Natural killer cell treated with Interleukin-12 subunit alpha and Interleukin-12 subunit beta and Interleukin-15 and Interleukin-18, amount 100 ng/mL, for 72 hours (primary cell): ENCODE results near the gene AFF3. TPM values are rescaled to one million over a fixed set of nuclear protein-coding genes. Genes with fewer than 3 reads are reported as not detected.

Source experiments
- ATAC-seq, 2 donors: fragments of 150-1000 bp; cut with Tn5 transposase in 1 of 2; sonication (Bioruptor Pico), chemical (Tn5 transposase) in 1 of 2; 2 replicates each; pipeline ENCODE4 v1.10.0; 2021
- DNase-seq: peaks from one replicate; pipeline ENCODE4 v3.0.0; 2022; ENCODE audit warnings: low spot score
- H3K27ac Mint-ChIP-seq, 2 donors: 1 replicate in 1 of 2; 2 replicates in 1 of 2; pipeline ENCODE4 v1.8.0; 2022; ENCODE audit warnings: mixed read lengths in 2 of 2, mild to moderate bottlenecking in 1 of 2, moderate library complexity in 1 of 2
- H3K27me3 Mint-ChIP-seq, 2 donors: 1 replicate in 1 of 2; 2 replicates in 1 of 2; pipeline ENCODE4 v1.8.0; 2022; ENCODE audit warnings: mixed read lengths in 2 of 2
- H3K36me3 Mint-ChIP-seq: one replicate; pipeline ENCODE4 v1.8.0; 2022; ENCODE audit warnings: mixed read lengths
- H3K4me1 Mint-ChIP-seq, 2 donors: 1 replicate in 1 of 2; 2 replicates in 1 of 2; pipeline ENCODE4 v1.8.0; 2022; ENCODE audit warnings: low read depth in 2 of 2, mixed read lengths in 2 of 2, mild to moderate bottlenecking in 1 of 2
- H3K4me3 Mint-ChIP-seq: one replicate; pipeline ENCODE4 v1.8.0; 2022; ENCODE audit warnings: mixed read lengths
- H3K9me3 Mint-ChIP-seq: 2 replicates; pipeline ENCODE4 v1.8.0; 2022; ENCODE audit warnings: mixed read lengths
- total RNA-seq, 2 donors: library from RNA; stranded (reverse); gene quantifications; one replicate each; pipeline ENCODE4 v1.2.3, GENCODE V29; 2022

The AFF3 gene
- total RNA-seq, 2 donors from 2014 or later: 1.5 TPM; not detected in 1

DNA sequence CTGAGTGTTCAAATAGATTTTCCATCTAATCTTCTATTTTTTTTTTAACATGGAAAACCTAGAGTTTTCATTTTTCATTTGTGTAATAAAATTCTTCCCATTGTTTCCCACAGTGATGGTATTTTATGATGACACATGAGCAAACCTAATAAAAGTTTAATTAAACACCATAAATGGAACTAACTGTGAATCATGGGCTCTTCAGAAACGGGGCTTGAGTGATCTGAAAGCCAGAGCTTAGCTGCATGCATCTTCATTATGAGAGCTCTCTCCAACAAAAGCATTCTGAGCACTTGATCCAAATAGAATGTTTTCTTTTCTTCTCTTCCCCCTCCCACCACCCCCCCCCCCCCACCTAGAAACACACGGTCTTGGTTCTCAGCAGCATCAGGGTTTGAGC, 570.4 kb downstream of the AFF3 start:
- Mint-ChIP-seq H3K27ac (no peak overlapping the region), H3K36me3 (no peaks in the 10 kb centered on the region)
- ATAC-seq: no peak

DNA sequence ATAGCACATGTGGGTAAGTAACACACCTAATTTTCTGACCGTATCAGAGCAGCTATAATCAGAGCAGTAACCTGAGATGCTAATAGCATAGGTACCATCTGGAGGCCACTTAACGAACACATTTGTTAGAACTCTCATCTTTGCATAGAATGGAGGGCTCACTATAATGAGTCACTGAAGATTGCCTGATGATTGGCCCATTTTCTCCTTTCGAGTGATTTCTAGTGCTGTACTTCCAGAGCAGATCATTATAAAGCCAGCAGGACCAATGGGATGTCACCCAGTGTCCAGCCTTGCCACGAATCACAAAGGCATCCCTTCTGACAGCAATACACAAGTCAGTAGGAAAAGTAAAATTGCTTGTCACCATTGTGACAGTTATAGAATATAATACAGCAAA, 570.9 kb downstream of the AFF3 start:
- Mint-ChIP-seq H3K36me3 (no peaks in the 10 kb centered on the region), H3K4me1 (no peaks in the 10 kb centered on the region), H3K27me3 (peaks cover 0 to 9% of the 10 kb centered on the region in 2 donors), H3K9me3 (no peaks in the 10 kb centered on the region), H3K4me3 (no peak overlapping the region), H3K27ac (no peak overlapping the region)
- no peak for ATAC-seq
- no peak for DNase-seq

More for the DNA sequence above, 570.4 kb downstream of the AFF3 start:
- Mint-ChIP-seq H3K27me3 (peaks cover 0 to 9% of the 10 kb centered on the region in 2 donors), H3K4me3 (no peak overlapping the region), H3K4me1 (no peaks in the 10 kb centered on the region), H3K9me3 (no peaks in the 10 kb centered on the region)
- no peak for DNase-seq

- Mint-ChIP-seq H3K27me3 (peaks cover 0 to 9% of the 10 kb centered on the region in 2 donors), H3K4me3 (no peak overlapping the region), H3K4me1 (no peaks in the 10 kb centered on the region), H3K27ac (no peak overlapping the region), H3K36me3 (no peaks in the 10 kb centered on the region), H3K9me3 (no peaks in the 10 kb centered on the region)
- no peak for DNase-seq
- no peak for ATAC-seq
Measured at GRCh38 chr2:99571021-99571420, 571.4 kb downstream of the AFF3 start.

DNA sequence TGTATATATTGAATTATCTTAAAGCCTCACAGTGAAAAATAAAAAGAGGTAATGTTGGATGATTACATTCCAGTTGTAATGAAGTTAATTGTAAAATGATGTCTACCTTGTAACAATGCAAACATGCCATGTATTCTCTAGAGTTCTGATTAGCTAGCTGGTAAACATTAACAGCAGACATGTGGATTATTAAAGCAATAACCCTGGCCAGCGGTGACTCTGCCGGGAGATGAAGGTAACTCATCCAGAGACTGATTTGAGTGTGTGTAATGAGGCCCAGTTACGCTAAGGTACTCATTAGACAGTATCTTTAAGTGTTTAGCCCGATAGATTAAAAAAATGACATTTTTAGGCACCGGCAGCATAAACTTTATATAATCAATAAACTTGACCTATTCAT, 573.0 kb downstream of the AFF3 start:
- ATAC-seq (no peak), DNase-seq (no peak)
- Mint-ChIP-seq H3K4me3 (no peak overlapping the region), H3K36me3 (no peaks in the 10 kb centered on the region), H3K27ac (no peak overlapping the region), H3K4me1 (no peaks in the 10 kb centered on the region), H3K27me3 (peaks cover 0 to 9% of the 10 kb centered on the region in 2 donors), H3K9me3 (no peaks in the 10 kb centered on the region)

- Mint-ChIP-seq H3K9me3 (no peaks in the 10 kb centered on the region), H3K4me1 (no peaks in the 10 kb centered on the region), H3K27ac (no peak overlapping the region), H3K27me3 (peaks cover 0 to 14% of the 10 kb centered on the region in 2 donors), H3K36me3 (no peaks in the 10 kb centered on the region), H3K4me3 (no peak overlapping the region)
- ATAC-seq: no peak
- DNase-seq: no peak
Measured at GRCh38 chr2:99565227-99565626, 577.2 kb downstream of the AFF3 start.

DNA sequence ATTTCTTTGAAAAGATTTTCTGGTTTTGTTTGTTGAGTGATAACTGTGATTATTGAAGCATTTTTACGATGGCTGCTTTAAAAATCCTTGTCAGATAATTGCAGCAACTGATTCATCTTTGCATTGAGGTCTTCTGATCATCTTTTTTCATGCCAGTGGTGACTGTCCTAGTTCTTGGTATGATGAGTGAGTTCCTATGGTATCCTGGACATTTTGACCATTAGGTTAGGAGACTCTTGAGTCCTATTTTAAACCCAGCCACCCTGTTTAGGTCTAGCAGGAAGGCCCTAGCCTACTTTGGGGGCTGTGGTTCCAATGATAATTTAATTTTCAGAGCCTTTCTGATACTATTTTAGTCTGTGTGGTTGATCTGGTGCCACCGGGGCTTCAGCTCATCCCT, 579.9 kb downstream of the AFF3 start:
- Mint-ChIP-seq H3K4me3 (no peak overlapping the region), H3K27ac (no peak overlapping the region), H3K27me3 (peaks cover 0 to 14% of the 10 kb centered on the region in 2 donors), H3K36me3 (no peaks in the 10 kb centered on the region), H3K9me3 (no peaks in the 10 kb centered on the region), H3K4me1 (peaks cover 0 to 2% of the 10 kb centered on the region in 2 donors)
- no peak for ATAC-seq
- DNase-seq: no peak

GRCh38 chr2:99561804-99562203, 580.6 kb downstream of the AFF3 start:
- Mint-ChIP-seq H3K27me3 (peaks cover 0 to 14% of the 10 kb centered on the region in 2 donors), H3K27ac (no peak overlapping the region), H3K4me3 (no peak overlapping the region), H3K9me3 (no peaks in the 10 kb centered on the region), H3K36me3 (no peaks in the 10 kb centered on the region), H3K4me1 (peaks cover 0 to 2% of the 10 kb centered on the region in 2 donors)
- ATAC-seq (no peak), DNase-seq (no peak)

DNA sequence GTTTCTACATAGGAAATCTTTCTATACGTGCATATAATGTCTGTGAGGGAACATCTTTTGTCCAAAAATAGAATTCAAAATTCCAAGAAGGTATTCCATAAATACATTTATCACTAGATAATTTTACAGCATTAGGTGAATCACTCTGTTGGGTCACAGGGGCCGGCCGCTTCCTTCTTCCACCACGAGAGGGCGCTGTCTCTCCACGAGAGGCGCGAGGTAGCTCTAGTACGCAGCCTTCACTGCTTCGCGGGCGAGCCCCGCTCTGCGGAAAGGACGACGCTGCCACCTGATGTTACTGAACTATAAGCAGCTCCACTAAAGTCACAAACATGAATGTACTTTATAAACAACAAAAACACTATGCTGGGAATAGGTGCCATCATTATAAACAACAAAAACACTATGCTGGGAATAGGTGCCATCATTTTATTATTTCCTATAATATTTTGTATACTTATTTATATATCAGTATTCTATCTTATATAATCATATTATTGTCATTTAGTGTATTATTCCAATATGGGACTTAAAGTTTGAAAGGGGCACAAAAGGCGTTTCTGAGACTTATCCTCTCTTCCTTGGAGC, 583.2 kb downstream of the AFF3 start:
- ATAC-seq (peak; percentile 84 to 86), DNase-seq (peak; percentile 86)
- H3K36me3 Mint-ChIP-seq: no peaks in the 10 kb centered on the region
- no peak overlapping the region for H3K4me3 Mint-ChIP-seq
- no peak overlapping the region for H3K27ac Mint-ChIP-seq
- peaks cover 0 to 2% of the 10 kb centered on the region in 2 donors for H3K4me1 Mint-ChIP-seq
- H3K27me3 Mint-ChIP-seq: peaks cover 0 to 14% of the 10 kb centered on the region in 2 donors
- H3K9me3 Mint-ChIP-seq: no peaks in the 10 kb centered on the region

DNA sequence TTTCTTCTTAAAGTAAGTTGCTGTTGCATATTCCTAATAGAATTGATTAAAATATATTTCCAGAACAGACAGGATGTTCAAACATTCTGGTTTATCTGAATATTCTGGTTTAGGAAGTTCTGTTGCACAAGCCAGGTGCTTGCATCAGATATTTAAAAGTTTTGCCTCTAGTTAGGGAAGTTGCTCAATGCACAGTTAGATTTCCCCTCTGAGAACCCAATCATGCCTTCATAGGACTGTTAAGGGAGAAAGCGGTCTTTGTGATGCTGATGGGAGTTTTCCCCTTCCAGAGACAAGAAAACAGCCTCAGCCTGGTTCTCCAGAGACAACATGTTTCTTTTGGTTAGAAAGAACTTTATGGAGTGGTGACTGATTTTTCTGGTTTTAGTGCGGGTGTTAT, 587.0 kb downstream of the AFF3 start:
- ATAC-seq (no peak), DNase-seq (no peak)
- H3K4me3 Mint-ChIP-seq: no peak overlapping the region
- no peaks in the 10 kb centered on the region for H3K36me3 Mint-ChIP-seq
- no peaks in the 10 kb centered on the region for H3K9me3 Mint-ChIP-seq
- no peaks in the 10 kb centered on the region for H3K27me3 Mint-ChIP-seq
- no peak overlapping the region for H3K27ac Mint-ChIP-seq
- peaks cover 0 to 2% of the 10 kb centered on the region in 2 donors for H3K4me1 Mint-ChIP-seq

- no peak overlapping the region for H3K4me3 Mint-ChIP-seq
- no peaks in the 10 kb centered on the region for H3K27me3 Mint-ChIP-seq
- H3K36me3 Mint-ChIP-seq: no peaks in the 10 kb centered on the region
- DNase-seq: no peak
- ATAC-seq: no peak
- no peaks in the 10 kb centered on the region for H3K9me3 Mint-ChIP-seq
- H3K4me1 Mint-ChIP-seq: peaks cover 0 to 2% of the 10 kb centered on the region in 2 donors
- no peak overlapping the region for H3K27ac Mint-ChIP-seq
Measured at GRCh38 chr2:99554871-99555270, 587.5 kb downstream of the AFF3 start.

DNA sequence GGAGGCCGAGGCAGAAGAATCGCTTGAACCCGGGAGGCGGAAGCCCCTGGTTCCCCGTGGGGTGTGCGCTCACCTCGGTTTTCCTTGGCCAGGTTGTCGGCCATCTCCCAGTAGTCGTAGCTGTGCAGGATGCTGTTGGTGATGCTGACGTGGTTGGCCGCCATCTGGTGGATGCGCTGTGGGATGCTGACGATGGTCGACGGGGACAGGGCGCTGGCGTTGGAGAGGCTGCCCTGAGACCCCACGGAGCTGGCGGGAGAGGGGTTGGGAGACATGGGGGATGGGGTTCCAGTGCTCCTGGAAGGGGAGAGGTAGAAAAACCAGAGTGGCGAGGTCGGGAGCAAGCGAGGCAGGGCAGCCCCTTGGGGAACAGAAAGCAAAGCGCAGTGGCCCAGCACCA, 588.2 kb downstream of the AFF3 start:
- H3K4me1 Mint-ChIP-seq: peaks cover 0 to 2% of the 10 kb centered on the region in 2 donors
- H3K4me3 Mint-ChIP-seq: no peak overlapping the region
- ATAC-seq: no peak
- H3K27me3 Mint-ChIP-seq: no peaks in the 10 kb centered on the region
- no peaks in the 10 kb centered on the region for H3K9me3 Mint-ChIP-seq
- no peak overlapping the region for H3K27ac Mint-ChIP-seq
- no peak for DNase-seq
- no peaks in the 10 kb centered on the region for H3K36me3 Mint-ChIP-seq

GRCh38 chr2:99552529-99552928, 589.9 kb downstream of the AFF3 start:
- DNase-seq (no peak), ATAC-seq (peak in 1 of 2 donors; percentile 34)
- H3K27me3 Mint-ChIP-seq: no peaks in the 10 kb centered on the region
- H3K27ac Mint-ChIP-seq: no peak overlapping the region
- H3K9me3 Mint-ChIP-seq: no peaks in the 10 kb centered on the region
- no peaks in the 10 kb centered on the region for H3K4me1 Mint-ChIP-seq
- no peaks in the 10 kb centered on the region for H3K36me3 Mint-ChIP-seq
- no peak overlapping the region for H3K4me3 Mint-ChIP-seq

- H3K4me1 Mint-ChIP-seq: no peaks in the 10 kb centered on the region
- peaks cover 0 to 8% of the 10 kb centered on the region in 2 donors for H3K27me3 Mint-ChIP-seq
- ATAC-seq (no peak), DNase-seq (no peak)
- no peak overlapping the region for H3K27ac Mint-ChIP-seq
- H3K36me3 Mint-ChIP-seq: no peaks in the 10 kb centered on the region
- no peak overlapping the region for H3K4me3 Mint-ChIP-seq
- no peaks in the 10 kb centered on the region for H3K9me3 Mint-ChIP-seq
Measured at GRCh38 chr2:99550368-99550767, 592.0 kb downstream of the AFF3 start.

GRCh38 chr2:99545604-99546003, 596.8 kb downstream of the AFF3 start:
- Mint-ChIP-seq H3K9me3 (no peaks in the 10 kb centered on the region), H3K36me3 (no peaks in the 10 kb centered on the region), H3K27me3 (peaks cover 7 to 22% of the 10 kb centered on the region in 2 donors), H3K4me1 (no peaks in the 10 kb centered on the region), H3K4me3 (no peak overlapping the region), H3K27ac (no peak overlapping the region)
- ATAC-seq (no peak), DNase-seq (no peak)

- ATAC-seq (no peak), DNase-seq (no peak)
- H3K4me1 Mint-ChIP-seq: no peaks in the 10 kb centered on the region
- no peaks in the 10 kb centered on the region for H3K9me3 Mint-ChIP-seq
- peaks cover 7 to 27% of the 10 kb centered on the region in 2 donors for H3K27me3 Mint-ChIP-seq
- H3K27ac Mint-ChIP-seq: no peak overlapping the region
- no peaks in the 10 kb centered on the region for H3K36me3 Mint-ChIP-seq
- H3K4me3 Mint-ChIP-seq: no peak overlapping the region
Measured at GRCh38 chr2:99545066-99545465, 597.3 kb downstream of the AFF3 start.
